IMR-90 (cell line): ENCODE data around the gene AHDC1.

Experiments used
- BHLHE40 ChIP-seq: fragments of 150-350 bp; IDR thresholded peaks from 2 replicates; pipeline ENCODE4 v1.6.1; 2016; ENCODE audit warnings: mild to moderate bottlenecking, low read depth, low read length
- TF ChIP-seq, protein P1 (sequence below): conservative IDR thresholded peaks from 2 replicates; pipeline ENCODE4 v1.5.1; 2012; ENCODE audit warnings: mild to moderate bottlenecking, low read depth, low read length, improper control_type of control experiment

GRCh38 chr1:27485363-27485762 lies 118.6 kb downstream of the AHDC1 start:
- TF ChIP-seq, protein P1, sequence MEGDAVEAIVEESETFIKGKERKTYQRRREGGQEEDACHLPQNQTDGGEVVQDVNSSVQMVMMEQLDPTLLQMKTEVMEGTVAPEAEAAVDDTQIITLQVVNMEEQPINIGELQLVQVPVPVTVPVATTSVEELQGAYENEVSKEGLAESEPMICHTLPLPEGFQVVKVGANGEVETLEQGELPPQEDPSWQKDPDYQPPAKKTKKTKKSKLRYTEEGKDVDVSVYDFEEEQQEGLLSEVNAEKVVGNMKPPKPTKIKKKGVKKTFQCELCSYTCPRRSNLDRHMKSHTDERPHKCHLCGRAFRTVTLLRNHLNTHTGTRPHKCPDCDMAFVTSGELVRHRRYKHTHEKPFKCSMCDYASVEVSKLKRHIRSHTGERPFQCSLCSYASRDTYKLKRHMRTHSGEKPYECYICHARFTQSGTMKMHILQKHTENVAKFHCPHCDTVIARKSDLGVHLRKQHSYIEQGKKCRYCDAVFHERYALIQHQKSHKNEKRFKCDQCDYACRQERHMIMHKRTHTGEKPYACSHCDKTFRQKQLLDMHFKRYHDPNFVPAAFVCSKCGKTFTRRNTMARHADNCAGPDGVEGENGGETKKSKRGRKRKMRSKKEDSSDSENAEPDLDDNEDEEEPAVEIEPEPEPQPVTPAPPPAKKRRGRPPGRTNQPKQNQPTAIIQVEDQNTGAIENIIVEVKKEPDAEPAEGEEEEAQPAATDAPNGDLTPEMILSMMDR = no peak
- no peak for TF ChIP-seq BHLHE40
